HG03460 (cell line): ENCODE results near the gene LSM12.

Experiments
- ATAC-seq: cut with Tn5 transposase; IDR thresholded peaks from one replicate; pipeline ENCODE4 v1.9.1; 2021; ENCODE audit not compliant: unreplicated experiment

The LSM12 gene

GRCh38 chr17:44095647-44096496 lies 29.4 kb upstream of the LSM12 start:
- ATAC-seq, result no peak

- no peak for ATAC-seq
These were observed 28.8 kb upstream of the LSM12 start for GRCh38 chr17:44095388-44095646.

- no peak for ATAC-seq
These were observed 28.4 kb upstream of the LSM12 start for GRCh38 chr17:44094701-44095387.

- ATAC-seq, result no peak
These were observed 26.9 kb upstream of the LSM12 start for GRCh38 chr17:44093231-44093900.

GRCh38 chr17:44092051-44092450 lies 25.6 kb upstream of the LSM12 start:
- ATAC-seq, result no peak

GRCh38 chr17:44091200-44091997 lies 24.9 kb upstream of the LSM12 start:
- ATAC-seq, result no peak

GRCh38 chr17:44088254-44088653 lies 21.8 kb upstream of the LSM12 start:
- ATAC-seq, result no peak

GRCh38 chr17:44087319-44087718 lies 20.8 kb upstream of the LSM12 start:
- no peak for ATAC-seq

- ATAC-seq, result no peak
These were observed 20.2 kb upstream of the LSM12 start for GRCh38 chr17:44086364-44087311.

GRCh38 chr17:44085908-44086307 lies 19.4 kb upstream of the LSM12 start:
- ATAC-seq, result no peak

GRCh38 chr17:44084921-44085320 lies 18.4 kb upstream of the LSM12 start:
- no peak for ATAC-seq

- ATAC-seq, result no peak
These were observed 17.7 kb upstream of the LSM12 start for GRCh38 chr17:44084131-44084538.

- ATAC-seq, result no peak
These were observed 16.9 kb upstream of the LSM12 start for GRCh38 chr17:44083250-44083849.

- ATAC-seq, result no peak
These were observed 15.9 kb upstream of the LSM12 start for GRCh38 chr17:44082256-44082927.

- ATAC-seq, result no peak
These were observed 15.2 kb upstream of the LSM12 start for GRCh38 chr17:44081681-44082080.

GRCh38 chr17:44079877-44080821 lies 13.7 kb upstream of the LSM12 start:
- ATAC-seq, result no peak

GRCh38 chr17:44078412-44078811 lies 11.9 kb upstream of the LSM12 start:
- ATAC-seq, result no peak

GRCh38 chr17:44077595-44077909 lies 11.1 kb upstream of the LSM12 start:
- no peak for ATAC-seq
